Thyroid gland (tissue), 4 donors: ENCODE data around the gene KLHL35. TPM values are rescaled to one million over a fixed set of nuclear protein-coding genes. Genes with fewer than 3 reads are reported as not detected.
"Not testable (repeated sequence)": the region's sequence is repeated elsewhere in the genome, so short reads cannot be mapped to it uniquely, and the experiment has no call there.

Experiments used
- DNase-seq, 2 donors: peaks; one replicate each; pipeline ENCODE4 v3.0.0-alpha.2; 2019
- H3K27ac ChIP-seq, 3 donors: fragments of 200-600 bp; sonication (generic); 1 replicate in 2 of 3; 2 replicates in 1 of 3; pipeline ENCODE4 v1.5.1; 2016 to 2019; ENCODE audit warnings: mild to moderate bottlenecking in 1 of 3, moderate library complexity in 1 of 3
- H3K27me3 ChIP-seq: fragments of 200-600 bp; sonication (generic); one replicate; pipeline ENCODE4 v1.5.1; 2019
- H3K36me3 ChIP-seq, 2 donors: fragments of 200-600 bp; sonication (generic); one replicate each; pipeline ENCODE4 v1.5.1; 2016 to 2019
- H3K4me1 ChIP-seq, 2 donors: fragments of 200-600 bp; sonication (generic); one replicate each; pipeline ENCODE4 v1.5.1; 2017 to 2019
- H3K4me3 ChIP-seq, 3 donors: fragments of 200-600 bp; sonication (generic); replicated peaks in 1 of 3; 1 replicate in 2 of 3; 2 replicates in 1 of 3; pipeline ENCODE4 v1.5.1; 2016; ENCODE audit warnings: mild to moderate bottlenecking in 1 of 3
- H3K9me3 ChIP-seq: fragments of 200-600 bp; sonication (generic); one replicate; pipeline ENCODE4 v1.5.1; 2017
- CTCF ChIP-seq, 6 experiments: fragments of 200-600 bp in 3 of 6; fragments of 450-650 bp in 3 of 6; sonication (generic) in 3 of 6; IDR thresholded peaks; one replicate each; pipeline ENCODE4 v1.5.1; 2016 to 2019; ENCODE audit warnings: antibody characterized with exemption in 6 of 6, mild to moderate bottlenecking in 2 of 6, inconsistent platforms in 1 of 6, moderate library complexity in 1 of 6
- POLR2A ChIP-seq, 2 donors: fragments of 450-650 bp; IDR thresholded peaks; one replicate each; pipeline ENCODE4 v1.6.1; 2017; ENCODE audit warnings: antibody characterized with exemption in 2 of 2, mild to moderate bottlenecking in 2 of 2, moderate library complexity in 1 of 2
- WGBS, 2 donors: methylation state at CpG; one replicate each; pipeline ENCODE4 v1.1.5; 2017; 5-methylcytosine and 5-hydroxymethylcytosine counted together
- intact Hi-C: fragments of 100-400 bp; cut with DNase I; formaldehyde crosslinking; loops from one replicate; pipeline ENCODE4 v1.15.1; 2023
- total RNA-seq, 4 donors: library from RNA; depleted of rRNA; stranded (reverse); fragments of >200 nt; gene quantifications; one replicate each; pipeline ENCODE4 v1.2.3, GENCODE V29; 2016

The KLHL35 gene
- total RNA-seq, 4 donors from 2014 or later: 1.1 to 3.6 (median 1.9) TPM

- Histone ChIP-seq H3K4me3 (no peak overlapping the region), H3K9me3 (no peaks in the 10 kb centered on the region), H3K27ac (no peak overlapping the region), H3K4me1 (no peaks in the 10 kb centered on the region), H3K36me3 (no peaks in the 10 kb centered on the region), H3K27me3 (no peaks in the 10 kb centered on the region)
- intact Hi-C loops: loop anchor here (5.0 kb wide), 1 partner anchor 53 kb away; no protein-coding TSS in a partner anchor
- WGBS, 2 donors: 95 to 98% methylated on average over 2 of the region's 2 CpGs
- no peak for TF ChIP-seq POLR2A (IDR thresholded peaks at IDR 0.05)
- TF ChIP-seq CTCF (IDR thresholded peaks at IDR 0.05): no peak
- DNase-seq: no peak
These were observed 52.8 kb downstream of the KLHL35 start for GRCh38 chr11:75380245-75380644.

GRCh38 chr11:75378776-75379175, 54.2 kb downstream of the KLHL35 start:
- H3K4me1 ChIP-seq, H3K27ac ChIP-seq, H3K9me3 ChIP-seq, H3K4me3 ChIP-seq, H3K27me3 ChIP-seq, intact Hi-C loops, DNase-seq, H3K36me3 ChIP-seq: not testable (repeated sequence)
- WGBS, 2 donors: 93 to 94% methylated on average over 17 of the region's 17 CpGs

GRCh38 chr11:75376175-75376574, 56.8 kb downstream of the KLHL35 start:
- DNase-seq: no peak
- no peak overlapping the region for H3K4me3 ChIP-seq
- H3K27ac ChIP-seq: no peak overlapping the region
- H3K36me3 ChIP-seq: no peaks in the 10 kb centered on the region
- H3K27me3 ChIP-seq: no peaks in the 10 kb centered on the region
- WGBS, 2 donors: 80 to 84% methylated on average over 9 of the region's 9 CpGs
- intact Hi-C loops: no loop called here
- no peaks in the 10 kb centered on the region for H3K9me3 ChIP-seq
- H3K4me1 ChIP-seq: peaks cover 4 to 7% of the 10 kb centered on the region in 2 donors
- TF ChIP-seq CTCF (IDR thresholded peaks at IDR 0.05) (no peak), POLR2A (IDR thresholded peaks at IDR 0.05) (no peak)

GRCh38 chr11:75375626-75376025, 57.4 kb downstream of the KLHL35 start:
- H3K27me3 ChIP-seq: no peaks in the 10 kb centered on the region
- no peak for DNase-seq
- no peak overlapping the region for H3K27ac ChIP-seq
- 86 to 87% methylated on average over 8 of the region's 8 CpGs for WGBS, 2 donors
- H3K4me3 ChIP-seq: no peak overlapping the region
- H3K4me1 ChIP-seq: peaks cover 4 to 7% of the 10 kb centered on the region in 2 donors
- TF ChIP-seq POLR2A (IDR thresholded peaks at IDR 0.05): no peak
- TF ChIP-seq CTCF (IDR thresholded peaks at IDR 0.05): no peak
- no peaks in the 10 kb centered on the region for H3K9me3 ChIP-seq
- intact Hi-C loops: no loop called here
- no peaks in the 10 kb centered on the region for H3K36me3 ChIP-seq

GRCh38 chr11:75374646-75375045, 58.4 kb downstream of the KLHL35 start:
- Histone ChIP-seq H3K9me3 (no peaks in the 10 kb centered on the region), H3K36me3 (no peaks in the 10 kb centered on the region), H3K27me3 (no peaks in the 10 kb centered on the region), H3K4me3 (no peak overlapping the region), H3K4me1 (peaks cover 4 to 7% of the 10 kb centered on the region in 2 donors), H3K27ac (no peak overlapping the region)
- intact Hi-C loops: no loop called here
- WGBS, 2 donors: 92 to 93% methylated on average over 4 of the region's 4 CpGs
- TF ChIP-seq POLR2A (IDR thresholded peaks at IDR 0.05) (no peak), CTCF (IDR thresholded peaks at IDR 0.05) (no peak)
- no peak for DNase-seq

GRCh38 chr11:75373201-75373600, 59.8 kb downstream of the KLHL35 start:
- no peak for DNase-seq
- no peak for TF ChIP-seq POLR2A (IDR thresholded peaks at IDR 0.05)
- no peak for TF ChIP-seq CTCF (IDR thresholded peaks at IDR 0.05)
- no peak overlapping the region for H3K4me3 ChIP-seq
- 94 to 95% methylated on average over 8 of the region's 8 CpGs for WGBS, 2 donors
- no peaks in the 10 kb centered on the region for H3K36me3 ChIP-seq
- no peaks in the 10 kb centered on the region for H3K27me3 ChIP-seq
- no peaks in the 10 kb centered on the region for H3K9me3 ChIP-seq
- peaks cover 4 to 7% of the 10 kb centered on the region in 2 donors for H3K4me1 ChIP-seq
- intact Hi-C loops: no loop called here
- H3K27ac ChIP-seq: no peak overlapping the region
